CD4-positive, alpha-beta T cell treated with Interleukin-15 for 4 hours (primary cell): ENCODE data around the gene PARD6B.
"Not testable (repeated sequence)": the region's sequence is repeated elsewhere in the genome, so short reads cannot be mapped to it uniquely, and the experiment has no call there.

Experiments
- DNase-seq: peaks from one replicate; pipeline ENCODE4 v3.0.0-alpha.2; 2020; ENCODE audit warnings: low spot score

PARD6B gene

GRCh38 chr20:50746138-50746940 is 15.0 kb downstream of the PARD6B start:
- no peak for DNase-seq

GRCh38 chr20:50747275-50747674 is 15.9 kb downstream of the PARD6B start:
- DNase-seq = no peak

DNA sequence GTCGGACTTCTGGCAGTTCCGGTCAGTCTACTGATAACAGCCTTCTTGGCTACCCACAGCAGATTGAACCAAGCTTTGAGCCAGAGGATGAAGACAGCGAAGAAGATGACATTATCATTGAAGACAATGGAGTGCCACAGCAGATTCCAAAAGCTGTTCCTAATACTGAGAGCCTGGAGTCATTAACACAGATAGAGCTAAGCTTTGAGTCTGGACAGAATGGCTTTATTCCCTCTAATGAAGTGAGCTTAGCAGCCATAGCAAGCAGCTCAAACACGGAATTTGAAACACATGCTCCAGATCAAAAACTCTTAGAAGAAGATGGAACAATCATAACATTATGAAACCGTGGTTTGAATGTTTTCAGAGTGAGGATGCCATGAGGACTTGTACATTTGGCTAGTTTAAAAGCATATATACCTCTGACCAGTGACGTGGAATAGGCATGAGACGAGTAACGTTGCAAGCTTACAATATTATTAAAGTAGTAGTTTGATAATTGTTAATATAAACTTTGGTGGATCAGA is 18.8 kb downstream of the PARD6B start:
- DNase-seq = no peak

DNA sequence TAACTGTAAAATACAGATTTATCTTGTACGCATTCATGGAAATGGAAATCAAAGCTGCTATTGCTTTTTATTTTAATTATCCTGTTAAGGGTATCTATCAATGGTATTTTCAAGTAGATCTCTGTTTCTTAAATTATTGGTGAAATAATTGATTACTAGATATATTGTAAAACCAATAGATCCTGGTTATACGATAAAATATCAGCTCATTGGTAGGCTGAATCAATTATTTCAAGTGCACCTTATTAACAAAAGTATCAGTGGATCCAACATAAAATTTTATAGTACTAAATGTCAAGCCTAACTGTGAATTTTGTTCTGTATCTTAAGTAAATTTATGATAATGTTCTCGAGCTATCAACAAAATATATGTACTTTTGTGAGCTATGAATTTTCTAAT is 21.8 kb downstream of the PARD6B start:
- DNase-seq = no peak

DNA sequence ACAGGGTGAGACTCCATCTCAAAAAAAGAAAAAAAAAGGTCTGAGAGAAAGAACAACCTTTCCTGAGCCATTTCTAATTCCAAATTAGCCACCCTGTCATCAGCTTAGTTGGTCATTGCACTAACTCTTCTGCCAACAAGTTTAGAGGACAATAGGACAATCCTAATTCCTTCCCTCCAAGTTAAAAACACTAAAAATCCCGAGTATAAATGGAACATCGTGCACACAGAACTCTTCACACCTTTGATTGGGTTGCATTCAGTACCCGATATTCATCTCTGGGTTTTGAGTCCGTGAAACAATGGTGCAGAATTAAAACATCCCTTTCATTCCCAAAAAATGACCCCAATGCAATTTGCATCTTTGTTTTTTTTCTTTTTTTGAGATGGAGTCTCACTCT is 23.0 kb downstream of the PARD6B start:
- no peak for DNase-seq

DNA sequence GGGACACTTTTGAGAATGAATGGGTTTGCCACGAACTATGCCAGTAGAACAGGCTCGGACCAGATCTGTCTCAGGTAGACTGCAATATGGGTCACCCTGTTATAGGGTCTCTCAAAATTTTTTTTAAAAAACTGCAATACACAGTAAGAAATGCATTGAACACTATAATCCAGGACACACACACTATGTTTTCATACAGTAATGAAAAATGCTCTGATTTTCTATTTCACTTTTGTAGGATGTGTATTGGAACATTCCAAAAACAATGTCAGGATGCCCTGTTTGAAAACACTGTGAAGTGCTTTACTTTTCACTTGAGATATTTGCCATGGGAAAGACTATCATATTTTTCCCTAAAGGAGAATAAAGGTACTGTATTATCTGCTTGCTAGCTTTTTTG is 25.1 kb downstream of the PARD6B start:
- no peak for DNase-seq

DNA sequence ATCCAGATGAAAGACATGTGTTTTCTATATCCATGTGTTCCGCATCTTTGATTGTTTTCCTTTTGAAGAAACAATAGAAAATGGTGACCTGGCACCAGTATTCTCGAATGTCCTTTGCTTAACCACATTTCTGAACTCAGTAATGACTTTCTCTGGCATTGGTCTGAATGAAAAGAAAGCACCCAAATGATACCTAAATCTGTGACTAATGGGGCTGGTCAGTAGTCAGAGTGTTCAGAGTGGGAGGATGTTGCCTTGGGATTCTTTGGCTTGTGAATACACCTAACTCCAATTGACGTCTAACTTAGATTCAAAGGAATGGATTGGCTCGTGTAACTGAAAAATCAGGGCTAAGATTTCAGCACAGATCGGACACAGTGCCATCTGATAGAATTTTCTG is 27.1 kb downstream of the PARD6B start:
- no peak for DNase-seq

DNA sequence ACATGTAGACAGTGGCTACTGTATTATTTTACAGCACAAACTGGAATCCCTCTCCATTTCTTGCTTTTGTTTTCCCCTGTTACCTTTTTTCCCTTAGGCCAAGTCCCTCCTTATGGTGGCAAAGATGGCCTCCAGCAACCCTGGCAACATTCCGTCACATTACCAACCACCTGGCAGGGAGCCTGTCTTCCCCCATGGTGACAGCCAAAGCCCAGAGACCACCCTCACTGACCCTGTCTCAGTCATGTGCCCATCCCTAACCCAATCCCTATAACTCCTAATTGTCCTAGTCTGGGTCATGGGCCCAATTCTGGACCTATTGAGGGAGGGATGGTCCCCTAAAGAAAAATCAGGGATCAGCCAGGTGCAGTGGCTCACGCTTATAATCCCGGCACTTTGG is 27.6 kb downstream of the PARD6B start:
- DNase-seq = no peak

DNA sequence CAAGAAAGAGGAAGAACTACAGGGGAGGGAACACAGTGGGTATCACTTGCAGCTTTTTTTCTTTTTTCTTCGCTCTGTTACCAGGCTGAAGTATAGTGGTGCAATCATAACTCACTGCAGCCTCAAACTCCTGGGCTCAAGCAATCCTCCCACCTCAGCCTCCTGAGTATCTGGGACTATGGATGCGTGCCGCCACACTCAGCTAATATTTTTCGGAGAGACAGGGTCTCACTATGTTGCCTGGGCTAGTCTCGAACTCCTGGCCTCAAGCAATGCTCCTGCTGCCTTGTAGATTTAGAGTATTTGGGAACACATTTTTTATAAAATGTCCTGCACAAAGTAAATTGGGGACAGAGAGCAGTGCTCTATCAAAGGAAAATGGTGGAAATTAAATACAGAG is 28.3 kb downstream of the PARD6B start:
- no peak for DNase-seq

DNA sequence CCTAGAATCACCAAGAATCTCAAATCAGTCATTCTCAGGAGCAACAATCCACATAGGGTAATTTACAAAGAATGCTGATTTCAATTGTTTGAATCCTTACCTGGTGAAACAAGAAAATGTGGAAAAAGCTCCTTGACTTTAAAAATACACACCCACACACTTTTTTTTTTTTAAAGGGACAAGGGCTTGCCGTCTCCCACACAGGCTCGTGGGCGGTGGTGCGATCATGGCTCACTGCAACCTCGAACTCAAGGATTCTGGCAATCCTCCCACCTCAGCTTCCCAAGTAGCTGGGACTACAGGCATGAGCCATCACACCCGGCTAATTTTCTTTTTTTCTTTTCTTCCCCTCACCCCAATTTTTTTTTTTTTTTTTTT is 30.7 kb downstream of the PARD6B start:
- no peak for DNase-seq

DNA sequence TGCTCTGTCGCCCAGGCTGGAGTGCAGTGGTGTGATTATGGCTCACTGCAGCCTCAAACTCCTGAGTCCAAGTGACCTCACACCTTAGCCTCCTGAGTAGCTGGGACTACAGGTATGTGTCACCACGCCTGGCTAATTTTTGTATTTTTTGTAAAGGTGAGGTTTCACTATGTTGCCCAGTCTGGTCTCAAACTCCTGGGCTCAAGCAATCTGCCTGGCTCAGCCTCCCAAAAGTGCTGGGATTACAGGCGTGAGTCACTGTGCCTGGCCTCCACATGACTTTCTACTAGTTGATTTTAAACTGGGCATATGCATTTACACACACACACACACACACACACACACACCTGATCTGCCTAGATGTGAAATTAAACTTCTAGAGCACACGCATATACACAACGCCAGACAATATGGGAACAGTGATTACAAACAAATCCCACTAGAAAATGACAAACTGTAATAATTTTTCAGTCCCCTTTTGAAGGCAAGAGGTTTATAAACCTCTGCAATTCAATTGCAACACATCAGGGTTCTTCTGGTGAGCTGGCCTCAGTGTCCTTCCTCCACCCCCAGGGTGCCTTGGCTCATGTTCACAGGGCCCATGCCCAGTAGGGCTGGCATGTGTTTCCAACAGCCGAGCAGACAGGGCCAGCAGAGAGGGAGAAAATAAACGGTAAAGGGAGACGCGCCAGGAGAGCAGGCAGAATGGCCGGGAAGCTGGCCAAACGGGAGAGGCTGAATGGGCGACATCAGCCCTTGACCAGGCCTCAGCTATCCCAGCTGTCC is 31.2 kb downstream of the PARD6B start:
- no peak for DNase-seq

GRCh38 chr20:50763550-50764458 is 32.4 kb downstream of the PARD6B start:
- DNase-seq = not testable (repeated sequence)

DNA sequence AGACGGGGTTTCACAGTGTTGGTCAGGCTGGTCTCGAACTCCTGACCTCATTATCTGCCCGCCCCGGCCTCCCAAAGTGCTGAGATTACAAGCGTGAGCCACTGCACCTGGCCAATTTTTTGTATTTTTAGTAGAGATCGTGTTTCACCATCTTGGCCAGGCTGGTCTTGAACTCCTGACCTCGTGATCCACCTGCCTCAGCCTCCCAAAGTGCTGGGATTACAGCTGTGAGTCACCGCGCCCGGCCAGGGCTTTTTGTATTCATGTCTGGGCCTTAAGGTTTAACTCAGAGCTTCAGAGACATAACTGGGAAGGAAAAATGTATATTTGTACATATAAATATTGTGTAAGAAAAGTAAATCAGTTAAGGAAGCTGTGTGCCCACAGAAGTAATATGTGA is 33.9 kb downstream of the PARD6B start:
- not testable (repeated sequence) for DNase-seq

DNA sequence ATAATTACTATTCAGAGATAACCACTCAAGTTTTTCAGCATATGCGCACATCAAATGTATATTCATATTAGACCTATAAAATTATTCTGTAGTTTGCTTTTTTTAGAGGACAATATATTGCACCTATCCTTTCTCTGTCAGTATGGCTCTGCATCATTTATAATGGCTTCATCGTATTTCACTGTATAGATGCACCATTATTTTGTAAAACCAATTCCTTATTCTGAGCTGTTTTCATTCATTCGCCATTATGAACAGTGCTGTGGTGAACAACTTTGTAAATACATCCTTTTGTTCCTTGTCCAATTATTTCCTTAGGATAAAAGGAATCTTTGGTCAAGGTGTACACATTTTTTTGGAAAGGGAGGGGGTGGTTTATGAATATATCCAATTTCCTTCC is 34.3 kb downstream of the PARD6B start:
- DNase-seq = no peak

DNA sequence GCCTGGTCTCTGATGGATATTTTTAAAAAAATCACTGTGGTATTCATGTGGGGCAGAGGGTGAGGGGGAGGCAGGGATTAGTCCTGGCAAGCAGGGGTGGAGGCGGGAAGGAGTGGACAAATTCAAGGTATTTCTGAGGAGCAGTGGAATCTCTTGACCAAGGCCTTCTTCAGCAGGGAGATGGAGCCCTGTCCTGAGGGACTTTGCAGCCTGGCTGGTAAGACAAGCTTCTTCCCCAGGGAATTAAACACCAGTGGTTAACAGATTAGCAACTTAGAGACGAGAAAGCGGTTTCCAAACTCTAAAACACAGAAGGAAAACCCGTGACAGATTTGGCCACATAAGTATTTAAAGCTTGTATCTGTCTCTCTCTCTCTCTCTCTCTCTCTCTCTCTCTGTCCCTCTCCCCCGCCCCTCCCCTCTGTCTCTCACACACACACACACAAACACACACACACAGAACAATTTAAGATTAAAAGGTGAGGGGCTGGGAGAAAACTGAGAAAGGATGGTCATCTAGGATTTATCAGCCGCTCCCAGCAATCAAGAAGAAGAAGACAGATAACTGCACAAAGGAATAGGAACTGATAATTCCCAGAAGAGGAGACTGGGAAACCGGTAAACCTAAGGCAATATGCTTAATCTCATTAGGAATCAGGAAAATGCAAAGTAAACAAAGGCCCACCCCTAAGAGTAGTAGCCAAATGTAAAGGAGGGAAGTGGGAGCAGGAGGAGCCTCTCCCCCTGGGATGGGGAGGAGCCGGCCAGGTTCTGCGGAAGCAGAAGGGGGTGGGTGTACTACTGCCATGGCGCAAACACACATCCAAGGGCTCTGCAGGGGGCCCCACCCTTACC is 35.8 kb downstream of the PARD6B start:
- DNase-seq = not testable (repeated sequence)

- DNase-seq = not testable (repeated sequence)
Observed at GRCh38 chr20:50768991-50769390, 37.6 kb downstream of the PARD6B start.

GRCh38 chr20:50769551-50770085 is 38.2 kb downstream of the PARD6B start:
- DNase-seq = not testable (repeated sequence)

- not testable (repeated sequence) for DNase-seq
Observed at GRCh38 chr20:50771419-50772080, 40.2 kb downstream of the PARD6B start.

DNA sequence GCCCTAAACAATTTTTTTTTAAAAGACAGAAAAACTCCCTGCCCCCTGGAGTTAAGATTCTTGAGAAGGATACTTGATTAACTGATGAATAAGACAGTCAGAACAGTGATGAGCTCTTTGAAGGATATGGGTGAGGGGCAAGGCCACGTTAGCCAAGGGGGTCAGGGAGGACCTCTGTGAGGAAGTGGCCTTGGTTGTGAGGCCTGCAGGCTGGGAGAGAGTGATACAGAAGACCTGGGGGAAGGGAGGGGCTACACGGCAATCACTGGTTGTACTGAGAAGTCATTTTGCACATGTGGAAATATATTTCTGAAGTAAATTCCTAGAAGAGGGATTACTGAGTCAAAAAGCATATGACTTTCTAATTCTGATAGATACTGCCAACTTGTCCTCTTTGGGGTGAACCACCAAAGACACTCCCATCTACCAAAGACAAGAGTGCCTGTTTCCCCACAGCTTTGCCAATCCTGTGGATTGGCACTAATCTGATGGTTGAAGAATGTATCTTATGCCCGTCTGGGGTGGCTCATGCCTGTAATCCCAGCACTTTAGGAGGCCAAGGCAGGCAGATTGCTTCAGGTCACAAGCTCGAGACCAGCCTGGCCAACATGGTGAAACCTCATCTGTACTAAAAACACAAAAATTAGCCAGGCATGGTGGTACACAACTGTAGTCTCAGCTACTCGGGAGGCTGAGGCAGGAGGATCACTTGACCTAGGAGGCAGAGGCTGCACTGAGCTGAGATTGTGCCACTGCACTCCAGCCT is 41.2 kb downstream of the PARD6B start:
- no peak for DNase-seq

- DNase-seq = no peak
Observed at GRCh38 chr20:50774515-50774914, 43.1 kb downstream of the PARD6B start.
